K562 (cell line): Measurements from ENCODE around the gene GREB1. TPM values are rescaled to one million over a fixed set of nuclear protein-coding genes. Genes with fewer than 3 reads are reported as not detected.

Experiments used
- ATAC-seq: fragments of 200-7000 bp; cut with Tn5 transposase; 3 replicates; pipeline ENCODE4 v1.9.1; 2020; ENCODE audit warnings: moderate library complexity
- BruUV-seq: library from RNA; stranded (reverse); fragments of 400-500 nt; replicated peaks from 2 replicates; lab custom pipeline; 2021; lab: Mats Ljungman, UMichigan
- CTCF ChIA-PET: fragments of 300-600 bp; formaldehyde crosslinking; extraction: SDS; loops from one replicate; lab custom pipeline; 2021; ENCODE audit warnings: low intra/inter-chr PET ratio; lab: Yijun Ruan, JAX
- POLR2A ChIA-PET: fragments of 300-600, 350-650 bp; sonication (Branson Sonifier 250); formaldehyde crosslinking; extraction: SDS; loops from one replicate; lab custom pipeline; 2021; ENCODE audit warnings: antibody characterized with exemption, inconsistent platforms; lab: Yijun Ruan, JAX
- DNase-seq, 4 experiments: peaks; one replicate each; pipeline versions ENCODE4 v3.0.0 to v3.0.0-alpha.2; 2011 to 2018; ENCODE audit warnings: low spot score in 3 of 4, mixed read lengths in 3 of 4; ENCODE audit errors: extremely low read depth in 1 of 4
- FAIRE-seq: peaks from 2 replicates; lab custom pipeline; 2011; peaks lifted over from hg19 to GRCh38; lab: Jason Lieb, UNC
- H2AFZ ChIP-seq: 2 replicates; pipeline ENCODE4 v1.6.0; 2011; ENCODE audit warnings: low read depth, low read length, control low read depth, inconsistent platforms
- H3K27ac ChIP-seq: fragments of 200-600 bp; 3 replicates; pipeline ENCODE4 v1.8.0; 2011; ENCODE audit warnings: low read depth, mild to moderate bottlenecking, control low read depth, inconsistent platforms, low read length, moderate library complexity, mixed read lengths; ENCODE audit errors: extremely low read depth
- H3K27me3 ChIP-seq, 2 experiments: fragments of 300-600 bp in 1 of 2; 2 replicates in 1 of 2; 3 replicates in 1 of 2; pipeline versions ENCODE4 v1.6.0 to v1.8.0; 2011; ENCODE audit warnings: inconsistent platforms in 2 of 2, low read length in 2 of 2, mild to moderate bottlenecking in 1 of 2, mixed read lengths in 1 of 2, moderate library complexity in 1 of 2; ENCODE audit not compliant: control insufficient read depth in 2 of 2, insufficient read depth in 2 of 2
- H3K36me3 ChIP-seq: fragments of 300-600 bp; 3 replicates; pipeline ENCODE4 v1.8.0; 2011; ENCODE audit warnings: mild to moderate bottlenecking, low read length, inconsistent platforms; ENCODE audit not compliant: control insufficient read depth, insufficient read depth
- H3K4me1 ChIP-seq, 2 experiments: fragments of 200-600 bp in 1 of 2; replicated peaks in 1 of 2; 2 replicates in 1 of 2; 3 replicates in 1 of 2; pipeline versions ENCODE4 v1.5.1 to v1.8.0; 2011; ENCODE audit warnings: inconsistent platforms in 2 of 2, low read length in 2 of 2, mild to moderate bottlenecking in 1 of 2, mixed read lengths in 1 of 2, moderate library complexity in 1 of 2; ENCODE audit not compliant: control insufficient read depth in 2 of 2, insufficient read depth in 2 of 2
- H3K4me2 ChIP-seq: 2 replicates; pipeline ENCODE4 v1.6.1; 2011; ENCODE audit warnings: low read length, control low read depth, inconsistent platforms, mixed read lengths; ENCODE audit not compliant: insufficient read depth
- H3K4me3 ChIP-seq: fragments of 200-600 bp; sonication (generic), shearing (Covaris generic); 2 replicates; pipeline ENCODE4 v1.5.1; 2016; ENCODE audit warnings: control low read depth, inconsistent platforms
- H3K79me2 ChIP-seq: fragments of 200-600 bp; 3 replicates; pipeline ENCODE4 v1.8.0; 2011; ENCODE audit warnings: low read length, inconsistent platforms; ENCODE audit not compliant: control insufficient read depth, insufficient read depth
- H3K9ac ChIP-seq, 2 experiments: 2 replicates each; pipeline versions ENCODE4 v1.6.0 to v1.6.1; 2011; ENCODE audit warnings: low read depth in 2 of 2, low read length in 2 of 2, control low read depth in 1 of 2, inconsistent platforms in 1 of 2, mild to moderate bottlenecking in 1 of 2, mixed read lengths in 1 of 2; ENCODE audit not compliant: insufficient read depth in 1 of 2
- H3K9me1 ChIP-seq: one replicate; pipeline ENCODE4 v1.6.0; 2011; ENCODE audit warnings: inconsistent platforms, mild to moderate bottlenecking, low read length, moderate library complexity; ENCODE audit not compliant: control insufficient read depth, insufficient read depth
- H3K9me3 ChIP-seq: replicated peaks from 2 replicates; pipeline ENCODE4 v1.5.1; 2011; ENCODE audit warnings: low read depth, low read length, inconsistent platforms; ENCODE audit not compliant: control insufficient read depth, insufficient read depth
- H4K20me1 ChIP-seq: replicated peaks from 2 replicates; pipeline ENCODE4 v1.6.1; 2011; ENCODE audit warnings: low read length, inconsistent platforms, mixed read lengths; ENCODE audit not compliant: control insufficient read depth, insufficient read depth
- ATF1 ChIP-seq, 2 experiments: fragments of 450-650 bp in 1 of 2; IDR thresholded peaks; 2 replicates each; pipeline ENCODE4 v1.6.1; 2016; ENCODE audit warnings: missing compliant biosample characterization in 1 of 2, missing genetic modification characterization in 1 of 2
- CGGBP1 ChIP-seq: fragments of 250-450 bp; sonication (Bioruptor Pico); IDR thresholded peaks from 2 replicates; pipeline ENCODE4 v1.9.0; 2021; ENCODE audit warnings: mild to moderate bottlenecking
- DNMT1 ChIP-seq: fragments of 450-650 bp; IDR thresholded peaks from 2 replicates; pipeline ENCODE4 v1.6.1; 2016; ENCODE audit warnings: antibody characterized with exemption, mild to moderate bottlenecking
- FOXA3 ChIP-seq, 2 experiments: fragments of 450-650 bp in 1 of 2; sonication (generic) in 1 of 2; formaldehyde crosslinking; IDR thresholded peaks in 1 of 2; conservative IDR thresholded peaks in 1 of 2; 2 replicates each; pipeline versions ENCODE4 v1.4.0 to v1.8.0; 2020 to 2022; ENCODE audit warnings: mild to moderate bottlenecking in 2 of 2, missing genetic modification reagents in 1 of 2
- IRF9 ChIP-seq: fragments of 450-650 bp; IDR thresholded peaks from 2 replicates; pipeline ENCODE4 v1.6.1; 2016; ENCODE audit warnings: missing biosample characterization, missing genetic modification characterization
- PYGO2 ChIP-seq: fragments of 450-650 bp; IDR thresholded peaks from 2 replicates; pipeline ENCODE4 v1.6.1; 2016; ENCODE audit warnings: mild to moderate bottlenecking, missing genetic modification characterization, moderate library complexity, missing compliant biosample characterization
- SIN3B ChIP-seq: fragments of 450-650 bp; IDR thresholded peaks from 2 replicates; pipeline ENCODE4 v1.6.1; 2017; ENCODE audit warnings: low read depth, mild to moderate bottlenecking, moderate library complexity
- SMAD2 ChIP-seq: fragments of 150-350 bp; IDR thresholded peaks from 2 replicates; pipeline ENCODE4 v1.6.1; 2014; ENCODE audit warnings: low read depth, mild to moderate bottlenecking, low read length
- TEAD2 ChIP-seq: fragments of 450-650 bp; IDR thresholded peaks from 2 replicates; pipeline ENCODE4 v1.6.1; 2016; ENCODE audit warnings: missing genetic modification characterization, control low read depth, missing compliant biosample characterization
- U2AF1 ChIP-seq: fragments of 200-400 bp; formaldehyde crosslinking; optimal IDR thresholded peaks from 2 replicates; pipeline ENCODE3; 2017; ENCODE audit warnings: mild to moderate bottlenecking, low read depth, low read length, moderate library complexity
- ZFP91 ChIP-seq: sonication (generic); formaldehyde crosslinking; IDR thresholded peaks from 2 replicates; pipeline ENCODE4 v1.8.0; 2022; ENCODE audit warnings: mild to moderate bottlenecking, missing genetic modification reagents
- ZNF830 ChIP-seq: fragments of 250-450 bp; sonication (Bioruptor Pico); IDR thresholded peaks from 2 replicates; pipeline ENCODE4 v1.5.0; 2021; ENCODE audit warnings: mild to moderate bottlenecking
- WGBS: fragments of 100-300 bp; shearing (Covaris generic); methylation state at CpG from one replicate; pipeline ENCODE4 v1.1.6; 2016; ENCODE audit warnings: low coverage, mixed read lengths; ENCODE audit not compliant: insufficient coverage; ENCODE audit errors: missing lambda C conversion rate; 5-methylcytosine and 5-hydroxymethylcytosine counted together
- in situ Hi-C: fragments of 300-500 bp; cut with MboI; formaldehyde crosslinking; loops from 4 replicates; pipeline ENCODE4 v1.15.0; 2018; ENCODE audit warnings: inconsistent platforms, mixed read lengths
- intact Hi-C: fragments of 100-400 bp; cut with micrococcal nuclease; formaldehyde crosslinking; loops from 2 replicates; pipeline ENCODE4 v1.14.2; 2022
- polyA plus RNA-seq, 8 experiments: library from polyadenylated mRNA; depleted of rRNA in 4 of 8; stranded (reverse) in 5 of 8; unstranded in 3 of 8; fragments of >200 nt; fragmentation: Nextera tagmentation in 2 of 8; fragmentation: Illumina TruSeq in 1 of 8; extraction: Ambion mirVana in 2 of 8; extraction: Trizol in 1 of 8; gene quantifications; 2 replicates each; pipeline versions ENCODE4 v1.2.1 to v1.2.3, GENCODE V29; 2011 to 2014; ENCODE audit warnings: inconsistent platforms in 1 of 8, missing spikeins in 1 of 8
- total RNA-seq, 7 experiments: library from RNA; depleted of rRNA in 6 of 7; stranded (reverse); fragments of >200 nt in 6 of 7; fragmentation: Illumina TruSeq in 2 of 7; extraction: Trizol in 2 of 7; gene quantifications; 2 replicates each; pipeline versions ENCODE4 v1.2.1 to v1.2.3, GENCODE V29; 2011 to 2021; ENCODE audit warnings: low replicate concordance in 1 of 7

GREB1 gene
- total and polyA plus RNA-seq, 9 of the 15 experiments (the other 6 are each of a cell fraction or from before 2014, with no cell fraction given): 0.04 to 0.86 (median 0.10) TPM; not detected in 1

GRCh38 chr2:11492720-11493119 lies 41.1 kb upstream of the GREB1 start (continued):
- TF ChIP-seq ZFP91 (CRISPR knock-in tag) (no peak), SIN3B (no peak), ATF1 (CRISPR knock-in tag; IDR thresholded peaks at IDR 0.05) (no peak), ATF1 (tag; IDR thresholded peaks at IDR 0.05) (no peak), TEAD2 (no peak), FOXA3 (CRISPR knock-in tag; conservative IDR thresholded peaks at IDR 0.05 in 1 of 2, IDR thresholded peaks at IDR 0.05 in 1 of 2) (no peak)

- POLR2A ChIA-PET: interaction anchor here (1.1 kb wide), 1 partner anchor 8 kb away, joined by 4 read pairs; no protein-coding TSS in a partner anchor
- CTCF ChIA-PET: no interaction called here
- H3K4me1 ChIP-seq: no peaks in the 10 kb centered on the region
- ATAC-seq (no peak), FAIRE-seq (no peak), DNase-seq (no peak)
- intact Hi-C loops (no loop called here), in situ Hi-C loops (loop anchor here (25.0 kb wide), 1 partner anchor 294 kb away; no protein-coding TSS in a partner anchor)
- WGBS: 6% methylated on average over 6 of the region's 6 CpGs
- H3K36me3 ChIP-seq: no peaks in the 10 kb centered on the region
- no peaks in the 10 kb centered on the region; the same call in 1 of the 2 replicates for H4K20me1 ChIP-seq
- TF ChIP-seq U2AF1 (no peak), IRF9 (tag) (no peak), PYGO2 (tag) (no peak), CGGBP1 (no peak), ATF1 (CRISPR knock-in tag; IDR thresholded peaks at IDR 0.05) (no peak), ATF1 (tag; IDR thresholded peaks at IDR 0.05) (no peak), SMAD2 (no peak), DNMT1 (no peak), ZNF830 (CRISPR knock-in tag) (no peak)
- no peak overlapping the region for H3K4me3 ChIP-seq
- H3K9me1 ChIP-seq: no peaks in the 10 kb centered on the region
- H2AFZ ChIP-seq: no peak overlapping the region
- no peaks in the 10 kb centered on the region for H3K9me3 ChIP-seq
- no peak overlapping the region for H3K27ac ChIP-seq
- H3K9ac ChIP-seq: no peak overlapping the region
- BruUV-seq: no TSS peak
- H3K27me3 ChIP-seq: peaks cover 14 to 34% of the 10 kb centered on the region in 2 experiments; a peak in 4 of 5 replicates
- no peak overlapping the region for H3K4me2 ChIP-seq
- H3K79me2 ChIP-seq: no peaks in the 10 kb centered on the region
Observed at GRCh38 chr2:11493282-11493681, 40.6 kb upstream of the GREB1 start.
